GM21526 (cell line): ENCODE measurements around the gene KDSR.

Experiments
- ATAC-seq: cut with Tn5 transposase; IDR thresholded peaks from one replicate; pipeline ENCODE4 v1.9.1; 2021; ENCODE audit warnings: moderate library complexity; ENCODE audit not compliant: unreplicated experiment, low FRiP score

Gene KDSR

DNA sequence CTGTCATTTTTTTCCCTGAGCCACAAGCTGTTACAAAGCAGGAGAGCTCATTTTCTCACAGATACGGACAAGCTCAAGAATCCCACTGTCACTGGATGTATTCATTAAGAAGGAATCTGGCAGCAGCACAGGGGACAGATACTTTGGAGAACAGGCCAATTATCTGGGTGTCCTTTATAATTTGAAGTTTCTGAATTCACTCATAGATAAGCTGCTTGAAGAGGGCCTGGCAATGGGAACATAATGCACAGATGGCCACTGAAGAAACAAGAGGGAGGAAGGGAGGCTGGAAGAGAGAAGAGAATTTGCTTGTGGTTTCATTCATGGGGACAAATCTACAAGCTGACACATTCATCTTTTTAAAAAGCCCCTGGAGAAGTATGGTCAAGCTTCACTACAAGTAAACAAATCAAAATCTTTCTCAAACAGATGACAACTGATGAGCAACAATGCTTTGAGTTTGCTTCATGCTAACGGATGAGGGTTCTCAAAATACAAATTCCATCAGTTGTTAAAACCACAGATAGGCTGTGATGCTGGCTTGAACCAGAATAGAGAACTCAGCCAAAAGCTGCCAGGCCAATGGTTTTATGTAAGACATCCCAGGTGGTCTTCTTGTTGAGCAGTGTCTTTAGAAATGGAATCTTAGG is 59.3 kb downstream of the KDSR start:
- ATAC-seq: no peak

DNA sequence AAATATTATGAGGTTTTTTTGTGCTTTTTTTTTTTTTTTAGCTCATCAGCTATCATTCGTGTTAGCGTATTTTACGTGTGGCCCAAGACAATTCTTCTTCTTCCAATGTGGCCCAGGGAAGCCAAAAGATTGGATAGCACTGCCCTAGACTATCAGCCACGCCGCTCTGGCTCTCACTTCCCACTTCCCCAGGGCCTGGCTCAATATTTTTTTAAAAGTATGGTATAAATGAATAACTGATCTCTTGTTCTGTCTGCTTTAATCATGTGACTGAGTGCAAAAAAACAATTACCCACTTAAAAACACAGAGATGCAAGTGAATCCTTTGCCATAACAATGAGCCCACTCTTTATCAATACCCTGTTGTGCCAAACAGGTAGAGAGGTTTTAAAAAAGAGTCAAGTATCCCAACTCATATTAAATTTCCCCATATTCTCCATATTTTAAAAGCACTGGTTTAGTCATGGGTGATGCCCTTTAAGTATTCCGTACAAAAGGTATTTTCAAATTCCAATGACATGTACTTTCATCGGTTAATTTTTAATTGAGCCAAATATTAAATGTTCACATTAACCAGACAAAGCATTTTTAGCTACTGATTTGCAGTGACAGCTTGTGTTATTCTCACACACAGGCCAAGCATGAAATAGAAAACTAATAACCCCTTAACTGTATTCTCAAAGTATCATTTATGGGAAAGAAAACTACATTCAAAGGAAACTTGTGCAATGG is 60.0 kb downstream of the KDSR start:
- ATAC-seq: no peak

GRCh38 chr18:63306249-63306648 is 60.8 kb downstream of the KDSR start:
- no peak for ATAC-seq

GRCh38 chr18:63303547-63303946 is 63.5 kb downstream of the KDSR start:
- no peak for ATAC-seq

GRCh38 chr18:63302636-63303405 is 64.2 kb downstream of the KDSR start:
- ATAC-seq: no peak

- no peak for ATAC-seq
Observed at GRCh38 chr18:63302220-63302619, 64.8 kb downstream of the KDSR start.

GRCh38 chr18:63301434-63301833 is 65.6 kb downstream of the KDSR start:
- no peak for ATAC-seq

DNA sequence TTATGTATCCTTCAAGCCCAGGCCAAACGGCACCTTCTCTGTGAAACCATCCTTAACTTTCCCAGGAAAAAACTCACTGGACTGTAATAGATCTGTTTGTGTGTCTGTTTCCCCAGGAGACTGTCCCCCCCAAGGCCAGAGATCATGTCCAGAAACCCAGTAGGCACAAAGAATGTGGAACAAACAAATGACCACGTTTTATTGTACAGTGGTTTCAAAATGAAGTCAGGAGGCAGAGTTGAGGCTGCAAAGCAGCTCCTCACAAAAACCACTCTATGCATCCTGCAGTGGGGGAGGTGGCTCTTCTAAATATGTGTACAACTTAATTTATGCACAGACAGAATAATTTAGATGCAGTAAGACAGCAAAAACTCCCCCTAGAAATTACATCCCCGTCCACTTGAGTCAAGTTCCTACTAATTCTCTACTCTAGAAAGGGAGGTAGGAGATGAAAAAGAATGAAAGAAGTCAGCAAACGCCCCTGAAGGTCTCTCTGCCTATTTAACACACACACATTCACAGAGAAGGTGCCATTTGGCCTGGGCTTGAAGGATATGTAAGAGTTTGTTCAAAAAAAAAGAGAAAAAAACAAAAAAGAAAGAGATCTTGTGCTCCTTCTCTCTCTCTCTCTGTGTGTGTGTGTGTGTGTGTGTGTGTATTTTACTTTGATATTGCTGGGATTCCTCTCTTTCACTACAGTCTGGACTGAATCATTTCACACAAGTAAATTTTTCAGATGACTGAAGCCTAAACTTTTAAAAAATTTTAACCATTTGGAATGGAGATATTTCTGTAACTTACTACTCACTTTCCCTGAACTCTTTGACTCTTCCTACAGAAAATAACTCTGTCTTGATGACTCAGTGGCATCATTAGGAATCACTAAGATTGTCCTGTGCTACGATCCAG is 66.9 kb downstream of the KDSR start:
- peak; percentile 47 for ATAC-seq

DNA sequence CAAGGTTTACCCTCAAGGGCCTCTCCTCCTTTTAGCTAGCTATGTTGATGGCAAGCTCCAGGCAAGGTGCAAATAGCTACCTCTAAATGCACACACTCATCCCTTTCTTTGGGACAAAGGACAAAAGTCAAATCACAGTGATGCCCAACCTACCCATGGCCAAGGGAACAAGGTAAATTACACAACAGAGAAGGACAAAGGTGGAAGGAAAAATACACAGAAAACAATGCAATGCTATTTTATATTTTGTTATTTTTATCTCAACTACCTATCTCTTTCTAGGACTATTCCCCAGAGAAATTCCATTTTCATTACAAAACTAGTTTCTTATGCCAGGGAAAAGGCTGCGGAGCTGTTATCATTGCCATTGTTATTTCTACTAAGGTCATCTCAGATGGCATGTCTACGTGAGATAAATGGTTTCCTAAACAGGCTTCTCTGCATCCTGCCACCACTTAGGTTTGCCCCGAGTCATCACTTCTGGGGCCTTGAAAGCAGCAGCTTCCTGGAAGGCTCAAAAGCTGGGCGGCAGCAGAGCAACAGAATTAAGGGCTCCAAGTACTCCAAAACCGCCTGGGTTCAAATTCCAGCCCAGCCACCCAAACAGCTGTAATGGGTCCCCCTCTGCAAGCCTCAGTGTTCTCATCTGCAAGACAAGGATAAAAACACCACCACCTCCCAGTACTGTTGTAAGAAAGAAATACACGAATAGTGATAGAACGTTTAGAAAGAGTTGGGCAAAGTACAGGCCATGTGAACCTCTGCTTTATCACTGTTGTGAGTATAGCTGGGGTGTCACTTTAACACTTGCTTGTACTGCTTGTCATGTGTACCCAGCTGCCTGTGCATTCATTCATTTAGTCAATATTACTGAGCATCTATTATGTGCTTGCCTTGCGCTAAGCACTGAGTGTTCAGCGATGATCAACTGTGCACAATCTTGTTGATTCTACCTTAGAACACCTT is 68.3 kb downstream of the KDSR start:
- no peak for ATAC-seq

DNA sequence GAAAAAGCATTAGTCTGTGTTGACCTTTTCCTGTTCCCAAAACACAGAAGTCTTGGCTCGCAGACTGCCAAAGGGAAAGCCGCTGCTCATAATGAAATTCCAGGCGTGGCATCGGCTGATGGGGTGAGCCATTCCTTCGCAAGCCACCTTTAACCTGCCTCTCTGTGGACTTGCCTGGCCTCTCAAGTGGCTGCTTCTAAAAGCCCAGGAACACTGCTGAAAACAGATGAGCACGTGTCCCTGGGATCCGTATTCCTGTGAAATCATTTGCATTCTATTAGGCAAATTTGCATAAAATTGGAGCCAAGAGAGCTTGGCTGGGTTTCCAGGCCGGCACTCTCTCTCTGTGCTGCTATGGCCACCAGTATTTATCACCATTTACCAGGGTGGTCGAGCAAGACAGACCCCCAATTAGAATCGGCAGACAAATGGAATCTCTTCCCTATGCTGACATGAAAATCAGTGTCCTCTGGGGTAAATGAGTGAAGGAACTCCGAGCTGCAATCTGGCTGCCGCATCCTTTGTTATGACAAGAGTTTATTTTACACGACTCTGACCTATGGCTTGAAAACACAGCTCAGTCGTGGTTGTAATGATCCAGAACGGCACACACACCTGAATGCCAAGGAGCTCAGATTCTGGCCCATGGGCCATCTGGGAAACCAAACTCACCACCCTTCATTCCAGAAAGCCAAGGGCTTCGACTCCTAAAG is 69.2 kb downstream of the KDSR start:
- ATAC-seq: no peak

GRCh38 chr18:63293935-63294334 is 73.1 kb downstream of the KDSR start:
- no peak for ATAC-seq

GRCh38 chr18:63292831-63293683 is 73.9 kb downstream of the KDSR start:
- ATAC-seq: peak; percentile 45

- no peak for ATAC-seq
Observed at GRCh38 chr18:63291278-63291677, 75.7 kb downstream of the KDSR start.

GRCh38 chr18:63290821-63291200 is 76.2 kb downstream of the KDSR start:
- no peak for ATAC-seq

DNA sequence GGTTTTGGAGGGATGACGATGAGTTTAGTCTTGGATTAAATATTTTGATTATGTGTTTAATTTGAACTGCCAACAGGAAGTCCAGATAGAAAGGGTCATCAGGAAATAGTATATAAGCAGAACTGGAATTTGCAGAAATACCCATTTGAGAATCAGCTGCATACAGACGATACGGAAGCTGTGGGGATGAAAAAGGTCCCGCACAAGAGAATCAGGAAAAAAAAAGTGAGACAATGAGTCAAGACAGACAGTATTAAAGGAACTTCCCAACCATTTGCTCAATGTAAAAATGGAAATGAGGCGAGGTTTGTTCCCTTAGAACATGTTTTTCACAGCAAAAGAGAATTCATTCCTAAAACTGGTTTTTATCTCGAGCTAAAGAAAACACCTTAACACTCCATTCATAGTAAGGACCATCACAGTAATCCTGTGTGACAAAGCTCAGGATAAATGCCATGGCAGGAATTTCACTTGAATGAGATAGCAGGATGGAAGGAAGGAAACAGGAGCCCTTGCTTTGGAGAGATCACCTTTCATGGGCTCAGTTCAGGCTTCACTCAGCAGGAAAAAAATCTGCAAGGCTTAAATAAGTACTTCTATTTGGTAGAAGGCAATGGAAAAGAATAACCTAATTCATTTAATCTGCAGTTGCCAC is 76.7 kb downstream of the KDSR start:
- ATAC-seq: no peak

GRCh38 chr18:63288311-63288710 is 78.7 kb downstream of the KDSR start:
- no peak for ATAC-seq

DNA sequence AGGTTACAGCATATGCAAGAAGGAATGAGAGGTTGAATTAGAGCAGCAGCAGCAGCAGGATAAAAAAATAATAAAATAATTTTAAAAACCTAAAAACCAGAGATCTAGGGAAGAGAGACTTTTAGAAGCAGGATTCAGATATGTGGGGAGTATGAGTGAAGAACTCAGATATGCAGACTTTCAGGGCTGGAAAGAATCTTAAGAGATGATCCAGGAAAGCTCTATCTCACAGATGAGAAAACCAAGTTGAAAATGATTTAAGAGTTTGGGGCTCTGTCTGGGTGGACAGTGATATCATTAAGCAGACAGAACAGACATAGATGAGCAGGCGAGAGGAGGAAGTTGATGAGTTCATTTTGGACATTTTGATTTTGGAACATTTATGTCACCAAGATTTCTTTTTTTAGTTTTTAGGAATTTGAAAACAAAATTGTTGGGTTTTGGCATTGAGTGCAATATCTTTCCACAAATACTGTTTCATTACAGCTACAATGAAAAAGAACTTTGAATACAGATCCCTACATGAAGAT is 79.2 kb downstream of the KDSR start:
- ATAC-seq: no peak
